HG02840 (cell line): ENCODE results near the gene CEACAM4.

Experiments
- ATAC-seq: cut with Tn5 transposase; IDR thresholded peaks from one replicate; pipeline ENCODE4 v1.9.1; 2021; ENCODE audit warnings: mild to moderate bottlenecking, moderate library complexity, moderate number of reproducible peaks; ENCODE audit not compliant: unreplicated experiment, low FRiP score

Gene CEACAM4

DNA sequence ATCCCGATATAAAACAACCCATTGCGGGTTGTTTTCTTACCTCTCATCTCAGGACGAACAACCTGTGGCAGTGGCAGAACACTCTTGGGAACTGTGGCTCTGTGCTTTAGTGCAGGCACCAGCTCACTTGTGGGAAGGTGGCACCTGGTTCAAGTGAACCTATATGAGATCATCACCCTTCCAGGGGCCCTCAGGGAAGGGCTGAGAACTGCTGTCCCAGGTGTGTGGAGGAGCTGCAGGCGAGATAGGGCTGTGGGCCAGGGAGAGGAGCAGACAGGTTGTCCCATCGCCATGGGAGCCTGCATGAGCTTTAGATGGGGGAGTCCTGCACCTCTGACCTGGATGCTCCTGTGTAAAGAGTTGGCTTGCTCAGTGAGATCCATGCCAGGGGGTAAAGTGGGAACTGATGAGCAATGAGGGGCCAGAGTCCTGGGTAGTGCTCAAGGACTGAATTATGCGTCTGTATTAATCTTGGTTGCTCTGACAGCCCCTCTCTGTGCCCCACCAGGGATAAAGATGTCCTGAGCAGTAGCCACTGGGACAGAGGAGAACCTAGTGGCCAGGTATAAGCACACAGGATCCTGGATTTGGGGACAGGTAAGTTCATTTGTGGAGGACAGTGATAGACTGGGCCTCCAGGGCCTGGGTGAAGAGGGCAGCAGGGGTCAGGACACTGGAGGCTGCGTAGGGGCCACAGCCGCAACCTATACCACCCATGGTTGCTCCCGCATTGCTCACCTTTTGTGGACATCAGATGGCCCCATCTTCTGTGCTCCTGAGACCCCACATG lies 8.7 kb downstream of the CEACAM4 start:
- ATAC-seq, result no peak

DNA sequence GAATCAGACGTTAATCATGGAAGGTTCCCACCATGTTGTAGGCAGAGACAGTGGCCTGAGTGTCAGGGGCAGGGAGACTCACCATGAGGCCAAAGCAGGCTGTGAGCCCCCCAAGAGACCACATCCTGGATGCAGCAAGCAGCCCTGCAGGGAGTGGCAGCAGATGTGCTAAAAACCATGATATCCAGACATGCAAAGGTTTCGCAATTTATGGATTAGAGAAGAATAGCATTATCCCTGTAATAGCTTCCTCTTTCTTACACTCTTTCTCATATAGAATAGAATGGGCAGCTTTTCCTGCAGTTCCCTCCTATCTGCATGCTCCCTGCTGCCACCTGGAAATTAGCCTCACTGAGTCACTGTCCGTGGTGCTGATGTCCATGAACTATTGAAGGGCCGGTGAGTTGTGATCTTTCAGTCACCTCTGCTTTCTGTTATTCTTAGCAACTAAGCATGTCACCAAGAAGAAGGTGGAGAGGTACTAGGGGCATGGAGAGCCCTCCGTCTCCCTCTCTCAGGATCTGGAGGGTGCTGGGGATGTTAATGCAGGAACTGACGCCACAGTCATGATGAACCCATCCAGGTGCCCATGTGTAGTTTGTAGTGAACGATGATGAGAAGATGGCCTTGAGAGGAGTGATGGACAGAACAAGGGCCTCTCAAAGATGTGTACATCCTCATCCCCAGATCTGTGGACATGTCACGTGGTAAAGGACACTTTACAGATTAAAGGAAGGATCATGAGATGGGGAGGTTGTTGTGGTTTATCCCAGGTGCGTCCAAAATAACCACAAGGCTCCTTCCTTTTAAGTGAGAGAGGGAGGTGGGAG lies 9.9 kb downstream of the CEACAM4 start:
- no peak for ATAC-seq

DNA sequence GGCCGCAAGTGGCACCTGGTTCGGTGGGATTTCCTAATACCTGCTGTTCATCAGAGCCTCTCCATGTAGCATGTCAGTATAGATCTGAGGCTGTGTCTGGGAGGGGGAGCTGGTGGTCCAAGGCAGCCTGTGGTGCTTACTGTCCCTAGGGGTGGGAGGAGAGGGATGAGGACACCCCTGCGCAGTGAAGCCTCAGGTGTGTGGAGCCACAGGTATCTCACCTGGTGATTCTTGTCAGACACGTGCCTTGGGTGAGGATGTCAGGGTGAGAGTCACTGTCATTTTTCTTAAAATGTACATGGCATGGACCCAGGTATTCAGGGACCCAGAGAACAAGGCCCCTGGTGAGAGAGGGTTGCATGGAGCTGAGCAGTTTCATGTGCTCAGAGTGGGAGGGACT lies 11.7 kb downstream of the CEACAM4 start:
- ATAC-seq, result no peak

DNA sequence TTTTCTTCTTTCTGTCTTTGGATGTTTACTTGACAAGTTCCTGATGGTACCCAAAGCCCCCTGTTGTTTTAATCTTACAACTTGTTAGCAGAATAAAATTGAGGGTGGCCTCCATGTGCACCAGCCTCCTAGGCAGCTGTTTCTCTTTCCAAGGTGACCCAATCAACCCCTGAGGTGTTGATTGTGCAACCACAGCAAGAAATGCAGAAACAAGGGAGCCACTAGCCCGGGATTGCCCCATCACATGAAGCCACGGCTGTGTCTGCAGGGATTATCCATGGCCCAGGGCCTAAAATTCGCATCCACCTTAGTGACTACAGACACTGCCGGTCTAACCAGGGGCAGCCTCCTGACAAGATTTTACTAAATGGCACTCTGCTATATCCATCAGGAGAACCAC lies 14.4 kb downstream of the CEACAM4 start:
- ATAC-seq, result no peak

DNA sequence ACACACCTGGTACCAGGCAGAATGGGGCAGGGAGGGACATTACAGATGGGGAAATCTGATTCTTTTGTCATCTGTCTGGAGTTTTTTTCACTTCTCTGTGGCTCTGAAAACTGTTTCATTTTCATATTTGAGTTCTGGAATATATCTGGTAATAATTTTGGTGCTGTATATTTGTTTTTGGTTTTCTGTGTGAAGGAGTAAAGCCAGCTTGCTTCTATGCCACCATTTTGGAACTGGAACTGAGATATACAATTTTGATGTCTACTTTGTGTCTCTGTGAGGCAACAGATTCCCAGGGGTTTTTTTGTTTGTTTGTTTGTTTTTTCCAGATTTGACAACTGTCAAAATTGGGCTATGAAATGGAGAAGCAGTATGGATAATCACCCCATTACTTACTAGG lies 16.1 kb downstream of the CEACAM4 start:
- no peak for ATAC-seq

DNA sequence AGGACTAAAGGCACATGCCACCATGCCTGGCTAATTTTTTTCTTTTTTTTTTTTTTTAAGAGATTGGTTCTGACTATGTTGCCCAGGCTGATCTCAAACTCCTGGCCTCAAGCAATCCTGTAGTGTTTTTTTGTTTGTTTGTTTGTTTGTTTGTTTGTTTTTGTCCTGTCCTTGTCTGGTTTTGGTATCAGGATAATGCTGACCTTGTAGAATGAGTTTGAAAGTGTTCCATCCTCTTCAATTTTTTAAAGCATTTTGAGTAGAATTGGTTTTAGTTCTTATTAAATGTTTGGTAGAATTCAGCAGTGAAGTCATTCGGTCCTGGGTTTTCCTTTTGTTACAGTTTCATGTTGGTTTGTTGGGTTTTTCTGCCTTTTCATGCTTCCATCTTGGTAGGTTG lies 19.2 kb downstream of the CEACAM4 start:
- no peak for ATAC-seq

DNA sequence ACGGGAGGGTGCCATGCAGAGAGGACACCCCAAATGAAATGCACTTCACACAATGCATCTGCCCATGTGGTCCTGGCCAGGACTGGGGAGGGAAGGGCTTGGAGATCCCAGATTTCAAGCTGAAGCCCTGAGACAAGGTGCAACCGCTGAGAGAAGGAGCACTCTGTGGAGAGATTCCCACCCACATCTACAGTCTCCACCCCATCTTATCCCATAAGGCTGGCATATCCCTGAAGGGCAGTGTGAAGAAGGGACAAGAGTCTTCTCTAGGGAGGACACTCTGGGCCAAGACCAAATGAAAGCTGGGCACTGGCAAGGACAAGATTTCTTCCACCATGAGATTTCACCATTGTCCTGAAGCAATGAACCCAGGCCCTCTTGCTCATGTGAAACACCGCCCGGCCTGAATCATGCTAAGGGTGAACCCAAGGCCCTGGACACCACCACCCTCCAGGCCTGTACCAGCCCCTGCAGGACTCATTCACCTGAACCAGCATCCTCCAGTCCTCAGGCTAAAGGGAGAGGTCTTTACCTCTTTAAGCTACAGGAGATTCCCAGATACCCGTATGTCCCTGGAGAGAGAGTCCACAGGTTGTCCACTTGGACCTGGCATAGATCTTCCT lies 20.5 kb downstream of the CEACAM4 start:
- ATAC-seq, result no peak

DNA sequence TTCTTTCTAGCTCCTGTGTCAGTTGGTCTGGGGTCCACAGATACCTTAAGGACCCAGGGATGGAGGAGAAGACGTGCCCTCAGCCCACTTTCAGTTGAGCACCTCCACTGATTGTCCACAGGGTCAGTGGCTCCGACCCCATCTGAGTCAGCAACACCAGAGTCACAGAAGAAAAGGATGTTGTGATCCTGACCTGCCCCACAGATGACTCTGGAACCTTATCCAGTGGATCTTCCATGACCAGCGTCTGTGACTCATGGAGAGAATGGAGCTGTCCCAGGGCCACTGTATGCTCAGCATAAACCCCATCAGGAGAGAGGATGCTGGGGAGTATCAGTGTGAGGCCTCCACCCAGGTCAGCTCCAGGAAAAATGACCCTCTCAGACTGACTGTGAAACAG lies 22.0 kb downstream of the CEACAM4 start:
- ATAC-seq, result no peak

DNA sequence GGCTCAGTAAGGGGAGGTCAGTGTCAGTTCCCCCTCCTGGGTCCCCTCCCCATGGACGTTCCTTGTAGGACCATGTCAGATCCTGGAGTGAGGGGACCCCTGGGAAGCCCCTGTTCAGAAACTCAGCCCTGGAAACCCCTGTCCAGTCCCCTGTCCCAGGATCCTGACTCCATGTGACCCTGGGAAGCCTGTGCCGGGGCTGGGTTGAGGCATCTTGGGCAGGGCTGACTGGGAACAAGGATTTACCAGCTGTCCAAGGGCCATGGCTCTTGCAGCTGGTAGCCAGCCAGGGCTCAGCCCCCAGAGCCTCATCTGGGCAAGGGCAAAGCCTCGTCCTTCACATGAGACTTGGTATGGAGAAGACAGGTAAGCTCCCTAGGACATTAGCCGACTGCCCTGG lies 25.1 kb downstream of the CEACAM4 start:
- no peak for ATAC-seq

DNA sequence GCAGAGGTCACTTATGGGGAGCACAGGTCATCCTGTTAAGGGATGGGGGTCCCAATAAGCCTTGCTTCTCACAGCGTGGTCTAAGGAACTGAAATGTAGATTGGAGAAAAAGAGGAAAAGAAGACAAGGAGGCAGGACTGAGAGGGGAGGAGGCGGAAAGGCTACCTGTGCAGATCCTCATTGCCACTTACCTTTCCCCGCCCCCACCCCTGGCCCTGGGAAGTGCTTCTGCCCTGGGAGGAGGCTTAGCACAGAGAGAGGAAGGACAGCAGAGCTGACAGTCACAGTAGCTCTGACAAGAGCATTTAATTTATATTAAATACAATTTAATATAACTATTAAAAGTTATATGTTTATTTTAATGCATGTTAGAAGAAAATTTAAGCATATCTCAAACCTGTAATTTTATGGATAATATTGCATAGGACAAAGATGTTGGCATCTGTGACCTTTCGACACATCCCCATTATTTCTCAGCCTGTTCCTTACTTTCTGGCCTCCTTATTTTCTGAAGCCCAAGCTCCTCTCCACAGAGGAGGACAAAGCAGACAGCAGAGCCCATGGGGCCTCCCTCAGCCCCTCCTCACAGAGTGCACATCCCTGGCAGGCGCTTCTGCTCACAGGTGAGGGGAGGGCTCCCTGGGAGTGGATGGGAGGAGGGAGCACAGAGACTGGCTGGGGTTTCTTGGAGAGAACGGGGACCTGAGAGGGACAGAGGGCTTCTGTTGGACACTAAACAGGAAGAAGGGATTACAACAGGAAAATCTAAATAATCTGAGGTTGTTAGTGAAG lies 27.5 kb downstream of the CEACAM4 start:
- ATAC-seq, result no peak

DNA sequence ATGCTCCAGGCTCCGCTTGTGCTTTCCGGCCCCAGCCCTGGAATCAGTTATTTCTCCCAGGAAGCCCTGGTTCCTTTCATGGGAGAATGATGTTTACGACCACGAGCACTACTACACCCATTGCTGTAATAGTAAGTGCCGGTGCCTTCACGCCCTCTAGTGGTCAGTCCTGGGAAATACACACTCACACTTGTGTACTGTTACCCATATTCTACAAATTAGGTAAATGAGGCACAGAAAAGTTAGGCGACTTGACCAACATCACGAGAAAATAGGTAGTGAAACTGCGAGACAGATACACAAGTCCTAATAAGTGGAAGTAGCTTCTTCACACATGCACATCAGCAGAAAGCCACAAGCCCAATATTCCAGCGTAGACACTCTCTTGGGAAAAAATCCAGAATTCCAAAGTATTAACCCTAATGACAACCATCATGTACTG lies 29.3 kb downstream of the CEACAM4 start:
- ATAC-seq, result no peak

DNA sequence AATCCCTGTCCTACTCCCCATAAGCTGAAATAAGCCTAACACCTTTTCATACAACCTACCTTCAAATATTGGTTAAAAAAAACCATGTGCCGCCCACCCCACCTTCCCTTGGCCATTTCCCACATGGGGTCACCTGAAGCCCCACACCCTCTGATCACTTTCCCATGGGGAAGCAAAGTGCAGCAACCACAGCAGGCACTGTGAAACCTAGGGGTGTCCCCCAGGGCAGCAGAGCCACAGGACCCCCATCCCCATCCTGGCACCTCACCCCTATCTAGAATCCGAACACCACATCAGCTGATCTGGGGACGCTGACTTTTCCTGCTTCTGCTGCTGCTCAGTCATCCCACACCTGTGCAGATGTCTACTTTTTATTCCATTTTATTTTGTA lies 31.0 kb downstream of the CEACAM4 start:
- ATAC-seq, result no peak

DNA sequence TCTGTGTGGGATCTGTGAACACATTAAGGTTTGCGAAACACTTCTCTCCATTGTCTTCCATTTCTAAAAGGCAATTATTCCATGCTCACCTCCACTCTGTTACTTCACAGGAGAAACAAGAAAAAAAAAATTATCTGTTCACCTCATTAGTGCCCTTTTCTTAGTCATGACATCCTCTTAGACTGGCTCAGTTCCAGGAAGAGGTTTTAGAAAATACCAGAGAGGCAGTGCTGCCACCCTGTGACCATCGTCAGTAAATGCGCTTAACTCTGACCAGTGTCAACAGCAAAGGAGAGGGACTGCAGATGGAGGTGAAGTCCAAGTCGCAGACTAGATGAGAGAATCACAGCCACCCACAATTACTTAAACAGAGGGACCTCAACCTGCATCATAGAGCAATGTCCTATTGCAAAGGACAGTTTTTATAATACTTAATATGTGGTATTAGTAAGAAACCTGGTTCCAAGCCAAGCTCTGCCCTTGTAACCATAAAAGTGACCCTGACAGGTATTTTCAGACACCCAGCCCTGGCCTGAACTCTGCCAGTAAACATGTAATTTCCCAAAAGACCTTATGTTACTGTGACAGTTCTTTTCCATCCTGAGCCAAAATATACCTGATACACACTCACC lies 31.5 kb downstream of the CEACAM4 start:
- no peak for ATAC-seq

DNA sequence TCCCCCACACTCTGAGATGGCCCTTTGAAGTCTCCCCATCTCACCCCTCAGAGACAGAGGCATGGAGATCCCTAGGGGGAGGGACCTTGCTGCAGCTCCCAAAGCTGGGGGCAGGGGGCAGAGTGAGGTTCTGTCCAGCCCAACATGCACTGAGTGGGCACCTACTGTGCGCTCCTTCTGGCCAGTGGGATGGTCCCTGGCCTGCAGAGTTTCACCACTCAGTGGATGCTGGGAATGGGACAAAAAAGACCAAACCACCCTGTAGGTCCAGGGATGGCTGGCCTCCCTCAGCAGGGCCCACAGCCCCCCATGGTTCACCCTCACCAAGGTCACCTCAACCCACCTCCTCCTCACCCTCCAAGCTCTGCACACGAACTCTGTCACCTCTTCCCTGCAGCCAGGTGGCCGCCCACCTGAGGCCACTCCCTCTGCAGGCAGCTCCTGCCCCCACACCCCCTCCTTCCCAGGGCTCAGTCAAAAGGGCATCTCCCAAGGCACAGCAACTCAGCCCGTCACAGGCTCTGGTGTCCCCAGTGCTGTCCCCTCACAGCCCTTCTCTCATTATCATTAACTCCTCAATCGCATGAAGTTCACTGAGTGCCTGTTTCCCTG lies 34.8 kb downstream of the CEACAM4 start:
- no peak for ATAC-seq

DNA sequence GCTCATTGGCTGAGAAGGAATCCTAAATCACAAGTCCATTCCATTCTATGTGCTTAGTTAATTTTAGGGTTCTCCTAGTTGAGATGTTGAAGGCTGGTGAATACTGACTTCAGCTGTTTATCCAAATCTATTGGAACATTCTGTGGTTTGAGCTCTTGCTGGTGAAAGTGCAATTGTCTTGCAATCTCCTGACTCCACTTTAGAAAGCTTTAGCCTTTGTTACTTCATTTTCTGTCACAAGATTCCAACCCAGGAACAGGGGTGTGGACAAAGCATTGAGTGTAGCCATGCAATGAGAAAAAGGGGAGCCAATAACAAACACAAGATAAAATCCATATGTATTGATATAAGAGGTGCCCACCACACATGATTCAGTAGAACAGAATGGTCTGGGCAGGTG lies 35.9 kb downstream of the CEACAM4 start:
- ATAC-seq, result no peak

DNA sequence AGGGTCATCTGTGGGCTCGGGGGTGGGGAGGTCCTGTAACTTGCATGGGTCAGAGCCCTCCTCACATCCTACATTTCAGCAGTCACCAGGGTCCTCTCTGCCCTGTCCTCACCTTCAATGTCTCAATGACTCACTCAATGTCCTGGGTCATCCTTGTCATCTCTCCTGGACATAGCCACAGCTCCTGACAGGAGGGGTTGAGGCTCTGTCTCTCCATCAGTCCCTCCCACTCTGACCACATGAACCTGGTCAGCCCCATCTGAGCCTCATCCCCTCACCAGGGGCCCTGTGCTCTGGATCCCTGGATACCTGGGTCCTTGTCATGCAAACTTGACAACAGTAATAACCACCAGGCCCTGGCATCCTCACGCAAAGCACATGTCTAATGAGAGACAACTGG lies 37.5 kb downstream of the CEACAM4 start:
- ATAC-seq, result no peak

DNA sequence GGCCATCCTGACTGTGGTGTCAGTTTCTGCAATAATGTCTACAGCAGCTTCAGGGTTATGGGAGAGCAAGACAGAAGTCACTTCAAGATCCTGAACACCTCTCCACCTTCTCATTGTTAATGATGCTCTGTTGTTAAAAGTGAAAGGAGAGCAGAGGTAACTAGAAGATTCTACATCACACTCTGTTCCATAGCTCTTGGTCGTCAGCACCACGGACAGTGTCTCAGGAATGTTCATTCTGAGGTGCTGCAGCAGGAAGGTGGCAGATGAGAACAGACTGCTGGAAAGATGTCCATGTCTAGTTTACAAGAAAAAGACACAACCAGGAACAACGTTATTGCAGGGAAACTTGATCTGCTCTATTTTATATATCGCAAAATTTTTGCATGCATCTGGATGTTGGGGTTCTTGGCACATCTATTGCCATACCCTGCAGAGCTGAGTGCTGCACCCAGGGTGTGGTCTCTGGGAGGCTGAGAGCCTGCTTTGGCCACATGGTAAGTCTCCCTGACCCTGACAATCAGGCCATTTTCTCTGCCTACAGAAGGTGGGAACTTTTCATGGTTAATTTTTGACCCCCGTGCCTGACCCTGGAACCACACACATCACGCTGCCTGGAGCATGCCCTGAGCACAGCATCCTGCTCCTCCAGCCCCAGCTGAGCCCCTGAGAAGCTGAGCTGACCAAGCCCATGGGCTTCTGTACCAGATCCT lies 38.2 kb downstream of the CEACAM4 start:
- ATAC-seq, result no peak

DNA sequence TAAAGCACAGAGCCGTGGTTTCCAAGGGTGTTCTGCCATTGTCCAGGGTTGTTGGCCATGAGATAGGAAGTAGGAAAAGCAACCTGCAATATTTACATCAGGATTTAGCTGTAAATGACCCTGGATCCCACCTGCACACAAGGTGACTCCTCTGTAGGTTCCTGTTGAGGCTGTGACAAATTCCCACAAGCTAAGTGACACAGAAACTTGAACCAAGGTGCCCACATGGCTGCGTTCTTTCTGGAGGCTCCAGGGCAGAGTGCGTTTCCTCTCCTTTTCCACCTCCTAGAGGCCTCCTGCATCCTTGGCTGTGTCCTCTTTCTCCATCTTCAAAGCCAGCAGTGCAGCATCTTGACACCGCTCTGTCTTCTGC lies 39.0 kb downstream of the CEACAM4 start:
- no peak for ATAC-seq
